PC-3 (cell line): ENCODE measurements around the gene FOXN3. TPM values are rescaled to one million over a fixed set of nuclear protein-coding genes. Genes with fewer than 3 reads are reported as not detected.

ENCODE experiments used
- ATAC-seq: fragments of 200-7000 bp; cut with Tn5 transposase; 2 replicates; pipeline ENCODE4 v1.9.1; 2020; ENCODE audit warnings: mild to moderate bottlenecking, moderate library complexity
- BruUV-seq: library from RNA; stranded (reverse); fragments of 400-500 nt; replicated peaks from 2 replicates; lab custom pipeline; 2021; lab: Mats Ljungman, UMichigan
- CTCF ChIA-PET: fragments of 300-600 bp; sonication (Branson Sonifier 250); formaldehyde crosslinking; loops from one replicate; lab custom pipeline; 2022; ENCODE audit warnings: antibody characterized with exemption; lab: Charles Lee
- POLR2A ChIA-PET: fragments of 300-600 bp; sonication (Branson Sonifier 250); formaldehyde crosslinking; loops from one replicate; lab custom pipeline; 2022; ENCODE audit warnings: antibody characterized with exemption; ENCODE audit not compliant: unreplicated experiment; lab: Charles Lee
- DNase-seq: peaks from one replicate; pipeline ENCODE4 v3.0.0-alpha.2; 2015
- H2AFZ ChIP-seq: fragments of 300-600 bp; sonication (generic); 2 replicates; pipeline ENCODE4 v1.6.0; 2016; ENCODE audit warnings: antibody characterized with exemption, low read length
- H3F3A ChIP-seq: fragments of 300-600 bp; sonication (generic); one replicate; pipeline ENCODE4 v1.6.0; 2017; ENCODE audit warnings: antibody characterized with exemption, low read length, control low read depth, mild to moderate bottlenecking; ENCODE audit not compliant: unreplicated experiment
- H3K27ac ChIP-seq: fragments of 300-600 bp; sonication (generic); 2 replicates; pipeline ENCODE4 v1.5.1; 2016; ENCODE audit warnings: mild to moderate bottlenecking, low read length
- H3K27me3 ChIP-seq: fragments of 300-600 bp; sonication (generic); 2 replicates; pipeline ENCODE4 v1.6.1; 2016; ENCODE audit warnings: low read length, mixed read lengths
- H3K36me3 ChIP-seq: fragments of 300-600 bp; sonication (generic); 2 replicates; pipeline ENCODE4 v1.6.1; 2016; ENCODE audit warnings: low read depth, mixed run types, low read length, mixed read lengths
- H3K4me1 ChIP-seq: fragments of 300-600 bp; sonication (generic); 2 replicates; pipeline ENCODE4 v1.5.1; 2016; ENCODE audit warnings: low read length; ENCODE audit not compliant: insufficient read depth
- H3K4me2 ChIP-seq: fragments of 300-600 bp; sonication (generic); 2 replicates; pipeline ENCODE4 v1.6.0; 2016; ENCODE audit warnings: low read length
- H3K4me3 ChIP-seq: fragments of 300-600 bp; sonication (generic); 2 replicates; pipeline ENCODE4 v1.5.1; 2016; ENCODE audit warnings: mild to moderate bottlenecking, low read length, mixed read lengths
- H3K79me2 ChIP-seq: fragments of 300-600 bp; sonication (generic); 2 replicates; pipeline ENCODE4 v1.6.1; 2017; ENCODE audit warnings: low read length, mixed read lengths
- H3K9ac ChIP-seq: fragments of 300-600 bp; sonication (generic); 2 replicates; pipeline ENCODE4 v1.6.0; 2016; ENCODE audit warnings: mild to moderate bottlenecking, low read length
- H3K9me2 ChIP-seq: fragments of 300-600 bp; sonication (generic); replicated peaks from 2 replicates; pipeline ENCODE4 v1.6.1; 2016; ENCODE audit warnings: mixed run types, low read length, mixed read lengths
- H3K9me3 ChIP-seq: fragments of 300-600 bp; sonication (generic); 2 replicates; pipeline ENCODE4 v1.6.1; 2016; ENCODE audit warnings: low read length, mixed read lengths
- H4K20me1 ChIP-seq: fragments of 300-600 bp; sonication (generic); 2 replicates; pipeline ENCODE4 v1.6.1; 2016; ENCODE audit warnings: low read length, mixed read lengths
- CTCF ChIP-seq: fragments of 300-600 bp; sonication (generic); conservative IDR thresholded peaks from 2 replicates; pipeline ENCODE4 v1.5.1; 2017; ENCODE audit warnings: antibody characterized with exemption, low read depth, mild to moderate bottlenecking, low read length
- EZH2 ChIP-seq: fragments of 300-600 bp; sonication (generic); IDR thresholded peaks from one replicate; pipeline ENCODE4 v1.6.1; 2017; ENCODE audit warnings: antibody characterized with exemption, mild to moderate bottlenecking, low read length; ENCODE audit not compliant: unreplicated experiment
- EZH2phosphoT487 ChIP-seq: fragments of 300-600 bp; sonication (generic); IDR thresholded peaks from 2 replicates; pipeline ENCODE4 v1.6.1; 2018; ENCODE audit warnings: mild to moderate bottlenecking, antibody characterized with exemption, low read length, borderline replicate concordance
- intact Hi-C: fragments of 100-400 bp; cut with micrococcal nuclease; formaldehyde crosslinking; loops from 2 replicates; pipeline ENCODE4 v1.9.0; 2023
- total RNA-seq: library from RNA; depleted of rRNA; stranded (reverse); fragments of >200 nt; gene quantifications from 2 replicates; pipeline ENCODE4 v1.2.3, GENCODE V29; 2014

Gene FOXN3
- total RNA-seq, 1 experiment from 2014 or later: 13.3 TPM

- Histone ChIP-seq H2AFZ (no peak overlapping the region), H4K20me1 (no peaks in the 10 kb centered on the region), H3K9me2 (no peaks in the 10 kb centered on the region), H3K9me3 (no peaks in the 10 kb centered on the region), H3K27ac (no peak overlapping the region), H3K79me2 (no peaks in the 10 kb centered on the region), H3F3A (no peaks in the 10 kb centered on the region), H3K9ac (no peak overlapping the region), H3K4me2 (no peak overlapping the region), H3K27me3 (no peaks in the 10 kb centered on the region), H3K4me1 (no peaks in the 10 kb centered on the region), H3K4me3 (no peak overlapping the region), H3K36me3 (no peaks in the 10 kb centered on the region)
- intact Hi-C loops: no loop called here
- CTCF ChIA-PET: no interaction called here
- POLR2A ChIA-PET: no interaction called here
- no TSS peak for BruUV-seq
- TF ChIP-seq EZH2phosphoT487 (no peak), CTCF (no peak), EZH2 (no peak)
- ATAC-seq (no peak), DNase-seq (no peak)
Observed at GRCh38 chr14:89276424-89276975, 140.5 kb downstream of the FOXN3 start.

GRCh38 chr14:89270439-89271227, 146.4 kb downstream of the FOXN3 start:
- Histone ChIP-seq H3K4me1 (no peaks in the 10 kb centered on the region), H3K9me3 (no peaks in the 10 kb centered on the region), H3K27ac (no peak overlapping the region), H3F3A (no peaks in the 10 kb centered on the region), H3K36me3 (no peaks in the 10 kb centered on the region), H3K79me2 (no peaks in the 10 kb centered on the region), H3K27me3 (no peaks in the 10 kb centered on the region), H4K20me1 (no peaks in the 10 kb centered on the region), H3K9ac (no peak overlapping the region), H3K9me2 (no peaks in the 10 kb centered on the region), H3K4me2 (no peak overlapping the region), H2AFZ (no peak overlapping the region), H3K4me3 (no peak overlapping the region)
- no TSS peak for BruUV-seq
- CTCF ChIA-PET: no interaction called here
- POLR2A ChIA-PET: no interaction called here
- ATAC-seq: no peak
- TF ChIP-seq EZH2phosphoT487 (no peak), CTCF (no peak), EZH2 (no peak)
- intact Hi-C loops: loop anchor here (2.0 kb wide), 1 partner anchor 28 kb away; no protein-coding TSS in a partner anchor
- no peak for DNase-seq

DNA sequence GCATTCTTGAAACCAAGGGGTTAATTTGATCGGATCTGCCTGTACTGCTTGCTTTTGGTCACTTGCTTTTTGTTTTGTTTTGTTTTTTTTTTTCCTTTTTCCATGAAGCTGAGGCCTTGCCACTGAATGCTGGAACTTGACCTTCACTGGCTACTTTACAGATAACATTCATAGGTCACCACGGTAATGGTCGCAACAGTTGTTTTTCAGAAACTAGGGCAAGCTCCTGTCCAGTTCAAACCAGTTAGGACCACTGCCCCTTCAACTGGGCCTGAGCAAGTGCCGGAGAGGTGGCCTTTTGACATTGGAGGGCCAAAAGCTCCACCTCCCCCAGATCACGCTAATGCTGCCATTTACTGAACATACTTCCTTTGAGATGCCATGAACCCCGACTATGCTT, 147.6 kb downstream of the FOXN3 start:
- no peaks in the 10 kb centered on the region for H4K20me1 ChIP-seq
- no peaks in the 10 kb centered on the region for H3K4me1 ChIP-seq
- no peaks in the 10 kb centered on the region for H3K36me3 ChIP-seq
- no peak for TF ChIP-seq EZH2
- no peak for TF ChIP-seq EZH2phosphoT487
- TF ChIP-seq CTCF: no peak
- POLR2A ChIA-PET: no interaction called here
- DNase-seq: no peak
- H3K4me3 ChIP-seq: no peak overlapping the region
- intact Hi-C loops: no loop called here
- no peak overlapping the region for H3K9ac ChIP-seq
- H3K27ac ChIP-seq: no peak overlapping the region
- H3K4me2 ChIP-seq: no peak overlapping the region
- no peak for ATAC-seq
- CTCF ChIA-PET: no interaction called here
- no peaks in the 10 kb centered on the region for H3K9me2 ChIP-seq
- no TSS peak for BruUV-seq
- H3K9me3 ChIP-seq: no peaks in the 10 kb centered on the region
- H3F3A ChIP-seq: no peaks in the 10 kb centered on the region
- H3K79me2 ChIP-seq: no peaks in the 10 kb centered on the region
- H2AFZ ChIP-seq: no peak overlapping the region
- no peaks in the 10 kb centered on the region for H3K27me3 ChIP-seq
